IMR-90 (cell line): ENCODE measurements around the gene KDM2B. TPM values are rescaled to one million over a fixed set of nuclear protein-coding genes. Genes with fewer than 3 reads are reported as not detected.

Source experiments
- ATAC-seq: fragments of 200-7000 bp; cut with Tn5 transposase; 2 replicates; pipeline ENCODE4 v1.9.1; 2020; ENCODE audit warnings: low read depth, mild to moderate bottlenecking, moderate library complexity
- BruUV-seq: library from RNA; stranded (reverse); fragments of 400-500 nt; replicated peaks from 2 replicates; lab custom pipeline; 2021; lab: Mats Ljungman, UMichigan
- CTCF ChIA-PET: fragments of 300-600 bp; formaldehyde crosslinking; extraction: SDS; loops from one replicate; lab custom pipeline; 2021; ENCODE audit warnings: antibody characterized with exemption; lab: Yijun Ruan, JAX
- POLR2A ChIA-PET: fragments of 300-600 bp; sonication (Branson Sonifier 250); formaldehyde crosslinking; loops from one replicate; lab custom pipeline; 2022; ENCODE audit warnings: antibody characterized with exemption; ENCODE audit not compliant: unreplicated experiment; lab: Charles Lee
- DNase-seq: peaks from one replicate; pipeline ENCODE4 v3.0.0; 2013
- H2AFZ ChIP-seq: replicated peaks from 2 replicates; pipeline ENCODE3; 2013; ENCODE audit warnings: low read length, mild to moderate bottlenecking; ENCODE audit not compliant: poor library complexity
- H2AK5ac ChIP-seq: 2 replicates; pipeline ENCODE4 v1.6.1; 2013; ENCODE audit warnings: low read depth, low read length, inconsistent platforms
- H2AK9ac ChIP-seq: replicated peaks from 2 replicates; pipeline ENCODE3; 2013; ENCODE audit warnings: mild to moderate bottlenecking, low read depth, low read length, moderate library complexity; ENCODE audit not compliant: poor library complexity
- H2BK120ac ChIP-seq: 2 replicates; pipeline ENCODE4 v1.6.1; 2013; ENCODE audit warnings: low read depth, low read length, inconsistent platforms
- H2BK15ac ChIP-seq: 3 replicates; pipeline ENCODE4 v1.6.1; 2013; ENCODE audit warnings: low read depth, low read length, inconsistent platforms
- H2BK20ac ChIP-seq: 2 replicates; pipeline ENCODE4 v1.6.1; 2013; ENCODE audit warnings: low read depth, mild to moderate bottlenecking, inconsistent platforms, low read length, moderate library complexity
- H2BK5ac ChIP-seq: 2 replicates; pipeline ENCODE4 v1.6.1; 2013; ENCODE audit warnings: mild to moderate bottlenecking, low read depth, low read length, inconsistent platforms; ENCODE audit not compliant: poor library complexity, severe bottlenecking
- H3K14ac ChIP-seq: replicated peaks from 2 replicates; pipeline ENCODE4 v1.6.1; 2013; ENCODE audit warnings: low read depth, low read length, inconsistent platforms
- H3K18ac ChIP-seq: 2 replicates; pipeline ENCODE4 v1.6.1; 2013; ENCODE audit warnings: low read depth, low read length, control low read depth
- H3K23ac ChIP-seq: 2 replicates; pipeline ENCODE4 v1.6.1; 2013; ENCODE audit warnings: low read depth, low read length, inconsistent platforms
- H3K27ac ChIP-seq: 2 replicates; pipeline ENCODE4 v1.5.1; 2013; ENCODE audit warnings: mild to moderate bottlenecking, control low read depth, low read length; ENCODE audit not compliant: insufficient read depth
- H3K27me3 ChIP-seq: 2 replicates; pipeline ENCODE4 v1.6.1; 2013; ENCODE audit warnings: low read length; ENCODE audit not compliant: control insufficient read depth, insufficient read depth
- H3K36me3 ChIP-seq: 2 replicates; pipeline ENCODE4 v1.6.1; 2013; ENCODE audit warnings: low read length, mixed read lengths; ENCODE audit not compliant: control insufficient read depth, insufficient read depth
- H3K4ac ChIP-seq: 2 replicates; pipeline ENCODE4 v1.6.1; 2013; ENCODE audit warnings: low read depth, low read length, inconsistent platforms
- H3K4me1 ChIP-seq: 2 replicates; pipeline ENCODE4 v1.6.1; 2013; ENCODE audit warnings: low read length, mixed read lengths; ENCODE audit not compliant: control insufficient read depth, insufficient read depth
- H3K4me2 ChIP-seq: 2 replicates; pipeline ENCODE4 v1.6.1; 2013; ENCODE audit warnings: low read depth, mild to moderate bottlenecking, control low read depth, low read length, moderate library complexity
- H3K4me3 ChIP-seq: 2 replicates; pipeline ENCODE4 v1.5.1; 2013; ENCODE audit warnings: low read depth, mild to moderate bottlenecking, control low read depth, low read length, moderate library complexity; ENCODE audit not compliant: insufficient read depth
- H3K56ac ChIP-seq: 2 replicates; pipeline ENCODE4 v1.6.1; 2013; ENCODE audit warnings: low read length, inconsistent platforms; ENCODE audit not compliant: insufficient read depth; ENCODE audit errors: extremely low read depth
- H3K79me1 ChIP-seq, 2 experiments: 2 replicates each; pipeline ENCODE4 v1.6.1; 2013; ENCODE audit warnings: low read length in 2 of 2, inconsistent platforms in 1 of 2, low read depth in 1 of 2
- H3K9ac ChIP-seq: 2 replicates; pipeline ENCODE4 v1.6.1; 2013; ENCODE audit warnings: low read depth, low read length, control low read depth
- H3K9me1 ChIP-seq: 2 replicates; pipeline ENCODE4 v1.6.1; 2013; ENCODE audit warnings: low read length, inconsistent platforms; ENCODE audit not compliant: insufficient read depth
- H3K9me3 ChIP-seq: 2 replicates; pipeline ENCODE4 v1.6.1; 2013; ENCODE audit warnings: low read length; ENCODE audit not compliant: control insufficient read depth, insufficient read depth
- H4K20me1 ChIP-seq: 2 replicates; pipeline ENCODE4 v1.6.1; 2013; ENCODE audit warnings: low read length, inconsistent platforms; ENCODE audit not compliant: insufficient read depth
- H4K5ac ChIP-seq: 2 replicates; pipeline ENCODE4 v1.6.1; 2013; ENCODE audit warnings: mild to moderate bottlenecking, low read depth, low read length, control low read depth
- H4K8ac ChIP-seq, 2 experiments: 2 replicates each; pipeline ENCODE4 v1.6.1; 2013; ENCODE audit warnings: low read depth in 2 of 2, low read length in 2 of 2, control low read depth in 1 of 2, inconsistent platforms in 1 of 2
- H4K91ac ChIP-seq: 2 replicates; pipeline ENCODE4 v1.6.1; 2013; ENCODE audit warnings: low read depth, low read length, inconsistent platforms; ENCODE audit not compliant: insufficient read depth
- MAFK ChIP-seq: IDR thresholded peaks from 2 replicates; pipeline ENCODE4 v1.6.1; 2012; ENCODE audit warnings: low read depth, low read length, improper control_type of control experiment
- MAZ ChIP-seq: IDR thresholded peaks from 2 replicates; pipeline ENCODE4 v1.6.1; 2012; ENCODE audit warnings: low read depth, mild to moderate bottlenecking, low read length, improper control_type of control experiment, moderate library complexity, borderline replicate concordance
- NFE2L2 ChIP-seq: fragments of 150-350 bp; IDR thresholded peaks from 2 replicates; pipeline ENCODE4 v1.6.1; 2016; ENCODE audit warnings: low read depth, mild to moderate bottlenecking, low read length
- RCOR1 ChIP-seq: IDR thresholded peaks from 2 replicates; pipeline ENCODE4 v1.6.1; 2012; ENCODE audit warnings: mild to moderate bottlenecking, low read length, improper control_type of control experiment; ENCODE audit not compliant: insufficient replicate concordance
- WGBS, 2 experiments: methylation state at CpG; one replicate each; pipeline versions ENCODE4 v1.1.5 to v1.1.7; 2013; ENCODE audit warnings: missing lambda C conversion rate in 2 of 2; ENCODE audit not compliant: insufficient read length in 1 of 2; ENCODE audit errors: extremely low coverage in 2 of 2; 5-methylcytosine and 5-hydroxymethylcytosine counted together
- dilution Hi-C: fragments of 300-500 bp; cut with HindIII; formaldehyde crosslinking; loops from one replicate; pipeline ENCODE4 v1.14.3; 2018; ENCODE audit warnings: low sequenced_read_pairs; ENCODE audit not compliant: unreplicated experiment
- in situ Hi-C: fragments of 300-500 bp; cut with MboI; formaldehyde crosslinking; loops from 3 replicates; pipeline ENCODE4 v1.14.3; 2019; ENCODE audit warnings: low sequenced_read_pairs, inconsistent platforms, mixed read lengths
- intact Hi-C: fragments of 100-400 bp; cut with micrococcal nuclease; formaldehyde crosslinking; loops from 2 replicates; pipeline ENCODE4 v1.10.0; 2022
- polyA plus RNA-seq, 3 experiments: library from polyadenylated mRNA; depleted of rRNA; stranded (reverse); fragments of >200 nt; gene quantifications; 2 replicates each; pipeline ENCODE4 v1.2.3, GENCODE V29; 2012; ENCODE audit warnings: low replicate concordance in 1 of 3
- total RNA-seq: library from RNA; depleted of rRNA; stranded (reverse); fragments of >200 nt; gene quantifications from 2 replicates; pipeline ENCODE4 v1.2.3, GENCODE V29; 2012
- TF ChIP-seq, protein P1 (sequence below): fragments of 150-350 bp; IDR thresholded peaks from 2 replicates; pipeline ENCODE4 v1.6.1; 2016; ENCODE audit warnings: low read depth, mild to moderate bottlenecking, low read length, moderate library complexity, borderline replicate concordance
- TF ChIP-seq, protein P2 (sequence below): fragments of 150-350 bp; IDR thresholded peaks from 2 replicates; pipeline ENCODE4 v1.6.1; 2017; ENCODE audit warnings: mild to moderate bottlenecking, antibody characterized with exemption, low read length, low read depth

The KDM2B gene
- total and polyA plus RNA-seq, 2 of the 4 experiments (the other 2 are of a cell fraction) = 22.6 to 24.2 TPM

DNA sequence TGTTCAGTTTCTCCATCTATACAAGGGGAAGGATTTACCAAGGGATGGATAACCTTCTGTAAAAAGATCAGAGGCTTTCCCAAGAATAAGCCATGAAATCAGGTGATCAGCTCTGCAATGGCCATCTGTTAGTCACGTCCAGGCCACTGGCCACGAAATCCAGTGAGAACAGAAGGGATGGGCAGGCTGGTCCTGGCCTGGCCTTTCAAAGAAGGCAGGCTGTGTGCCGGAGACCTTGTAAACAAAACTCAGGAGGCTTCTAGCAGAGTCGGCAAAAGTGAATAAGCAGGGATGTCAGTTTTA, 112.4 kb downstream of the KDM2B start:
- intact Hi-C loops = no loop called here
- POLR2A ChIA-PET = no interaction called here
- DNase-seq = peak; percentile 15

More for the DNA sequence above, 112.4 kb downstream of the KDM2B start:
- H4K91ac ChIP-seq = no peak overlapping the region
- H3K9ac ChIP-seq = no peak overlapping the region
- H2BK120ac ChIP-seq = no peak overlapping the region
- H3K14ac ChIP-seq = no peak overlapping the region
- H2AK9ac ChIP-seq = no peak overlapping the region
- H3K79me1 ChIP-seq = peaks cover 14 to 41% of the 10 kb centered on the region in 2 experiments
- CTCF ChIA-PET = no interaction called here
- H4K5ac ChIP-seq = no peak overlapping the region
- dilution Hi-C loops = no loop called here
- H4K8ac ChIP-seq = no peak overlapping the region
- no peak overlapping the region for H2BK15ac ChIP-seq
- H3K4me2 ChIP-seq = no peak overlapping the region
- H2BK5ac ChIP-seq = no peak overlapping the region
- H2AFZ ChIP-seq = no peak overlapping the region
- H3K27ac ChIP-seq = no peak overlapping the region
- in situ Hi-C loops = no loop called here
- H3K4me1 ChIP-seq = peaks cover 12% of the 10 kb centered on the region
- no peak overlapping the region for H3K23ac ChIP-seq
- H3K56ac ChIP-seq = no peak overlapping the region
- no peak overlapping the region for H2BK20ac ChIP-seq
- H2AK5ac ChIP-seq = no peak overlapping the region
- H3K9me3 ChIP-seq = no peaks in the 10 kb centered on the region
- no peak overlapping the region for H3K4ac ChIP-seq
- H3K27me3 ChIP-seq = no peaks in the 10 kb centered on the region
- no peak overlapping the region for H3K18ac ChIP-seq
- H3K36me3 ChIP-seq = no peaks in the 10 kb centered on the region
- peaks cover 29% of the 10 kb centered on the region for H4K20me1 ChIP-seq
- H3K9me1 ChIP-seq = peaks cover 5% of the 10 kb centered on the region; the same call in 1 of the 2 replicates
- BruUV-seq = no TSS peak
- TF ChIP-seq NFE2L2 (no peak), MAFK (no peak), MAZ (no peak), RCOR1 (no peak)
- TF ChIP-seq, protein P1, sequence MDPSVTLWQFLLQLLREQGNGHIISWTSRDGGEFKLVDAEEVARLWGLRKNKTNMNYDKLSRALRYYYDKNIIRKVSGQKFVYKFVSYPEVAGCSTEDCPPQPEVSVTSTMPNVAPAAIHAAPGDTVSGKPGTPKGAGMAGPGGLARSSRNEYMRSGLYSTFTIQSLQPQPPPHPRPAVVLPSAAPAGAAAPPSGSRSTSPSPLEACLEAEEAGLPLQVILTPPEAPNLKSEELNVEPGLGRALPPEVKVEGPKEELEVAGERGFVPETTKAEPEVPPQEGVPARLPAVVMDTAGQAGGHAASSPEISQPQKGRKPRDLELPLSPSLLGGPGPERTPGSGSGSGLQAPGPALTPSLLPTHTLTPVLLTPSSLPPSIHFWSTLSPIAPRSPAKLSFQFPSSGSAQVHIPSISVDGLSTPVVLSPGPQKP = no peak
- TF ChIP-seq, protein P2, sequence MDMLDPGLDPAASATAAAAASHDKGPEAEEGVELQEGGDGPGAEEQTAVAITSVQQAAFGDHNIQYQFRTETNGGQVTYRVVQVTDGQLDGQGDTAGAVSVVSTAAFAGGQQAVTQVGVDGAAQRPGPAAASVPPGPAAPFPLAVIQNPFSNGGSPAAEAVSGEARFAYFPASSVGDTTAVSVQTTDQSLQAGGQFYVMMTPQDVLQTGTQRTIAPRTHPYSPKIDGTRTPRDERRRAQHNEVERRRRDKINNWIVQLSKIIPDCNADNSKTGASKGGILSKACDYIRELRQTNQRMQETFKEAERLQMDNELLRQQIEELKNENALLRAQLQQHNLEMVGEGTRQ = no peak
- 60% methylated on average over 1 of the region's 4 CpGs; no CpG with 5 or more reads in 1 of the 2 experiments for WGBS, 2 experiments
- H3K4me3 ChIP-seq = no peak overlapping the region
- ATAC-seq = no peak
